ENCODE results near the gene CCT7. TPM values are rescaled to one million over a fixed set of nuclear protein-coding genes. Genes with fewer than 3 reads are reported as not detected.

CCT7 gene
- total RNA-seq, 1 donor = 330 TPM

DNA sequence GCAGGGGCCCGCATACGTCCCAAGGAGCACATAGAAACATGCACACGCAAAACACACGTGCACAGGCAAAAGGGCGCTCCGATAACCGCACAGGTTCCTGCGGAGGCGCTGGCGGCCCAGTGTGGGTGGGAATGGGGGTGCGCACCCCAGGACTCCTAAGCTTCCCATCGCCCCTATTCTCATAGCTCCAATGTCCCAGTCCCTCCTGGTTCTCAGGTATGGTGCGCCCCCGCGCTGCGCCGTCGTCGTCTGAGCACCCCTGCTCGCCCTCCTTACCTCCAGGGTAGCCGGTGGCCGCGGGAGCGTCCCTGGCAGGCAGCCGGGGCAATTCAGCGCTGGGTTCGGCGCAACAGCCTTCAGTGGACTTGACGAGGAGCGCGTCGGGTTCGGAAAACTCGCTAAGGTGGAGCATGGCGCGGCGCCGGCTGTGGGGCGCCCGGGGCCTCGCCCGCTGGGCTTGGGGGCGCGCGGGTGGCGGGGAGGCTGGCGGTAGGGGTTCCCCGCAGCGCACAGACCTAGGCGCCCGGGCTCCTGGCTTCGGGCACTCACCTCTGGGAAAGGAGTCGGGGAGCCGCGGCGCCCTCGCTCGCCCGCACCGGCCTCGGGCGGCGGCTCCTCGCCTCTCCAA is 58.9 kb downstream of the CCT7 start:
- TF ChIP-seq, protein P1, sequence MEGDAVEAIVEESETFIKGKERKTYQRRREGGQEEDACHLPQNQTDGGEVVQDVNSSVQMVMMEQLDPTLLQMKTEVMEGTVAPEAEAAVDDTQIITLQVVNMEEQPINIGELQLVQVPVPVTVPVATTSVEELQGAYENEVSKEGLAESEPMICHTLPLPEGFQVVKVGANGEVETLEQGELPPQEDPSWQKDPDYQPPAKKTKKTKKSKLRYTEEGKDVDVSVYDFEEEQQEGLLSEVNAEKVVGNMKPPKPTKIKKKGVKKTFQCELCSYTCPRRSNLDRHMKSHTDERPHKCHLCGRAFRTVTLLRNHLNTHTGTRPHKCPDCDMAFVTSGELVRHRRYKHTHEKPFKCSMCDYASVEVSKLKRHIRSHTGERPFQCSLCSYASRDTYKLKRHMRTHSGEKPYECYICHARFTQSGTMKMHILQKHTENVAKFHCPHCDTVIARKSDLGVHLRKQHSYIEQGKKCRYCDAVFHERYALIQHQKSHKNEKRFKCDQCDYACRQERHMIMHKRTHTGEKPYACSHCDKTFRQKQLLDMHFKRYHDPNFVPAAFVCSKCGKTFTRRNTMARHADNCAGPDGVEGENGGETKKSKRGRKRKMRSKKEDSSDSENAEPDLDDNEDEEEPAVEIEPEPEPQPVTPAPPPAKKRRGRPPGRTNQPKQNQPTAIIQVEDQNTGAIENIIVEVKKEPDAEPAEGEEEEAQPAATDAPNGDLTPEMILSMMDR (IDR thresholded peaks at IDR 0.05; ENCODE audit: insufficient read depth, low read depth, low read length) = no peak
- peak overlapping the region; percentile 39 for H3K4me3 ChIP-seq (ENCODE audit: low read depth, low read length)
- DNase-seq (ENCODE audit: low read depth) = no peak

DNA sequence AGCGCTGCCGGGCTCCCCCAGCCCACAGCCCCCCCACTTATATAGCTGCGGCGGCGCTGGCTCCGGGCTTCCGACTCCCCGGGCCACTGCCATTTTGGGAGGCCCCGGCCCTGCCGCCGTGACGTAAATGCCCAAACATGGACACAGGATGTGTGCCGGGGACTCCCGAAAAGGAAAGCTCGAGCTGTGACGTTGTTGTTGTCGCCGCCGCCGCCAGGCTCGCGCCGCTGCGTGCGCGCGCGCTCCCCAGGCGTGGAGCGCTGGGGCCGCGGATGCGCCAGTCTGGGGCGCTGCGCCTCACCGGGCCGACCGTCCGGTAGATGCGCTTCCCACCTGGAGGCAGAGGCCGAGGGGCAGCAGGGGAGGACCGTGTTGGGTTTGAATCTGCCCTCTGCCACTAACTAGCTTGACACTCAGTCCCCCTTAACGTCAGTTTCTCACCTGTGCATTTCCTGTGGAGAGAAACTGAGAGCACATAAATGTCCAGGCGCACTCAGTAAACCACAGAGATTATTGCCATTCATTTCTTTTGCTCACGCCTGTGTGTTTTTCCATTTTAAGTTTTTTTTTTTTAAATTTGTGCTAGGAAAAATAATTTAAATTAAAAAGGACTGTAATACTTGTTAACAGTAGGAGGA is 59.5 kb downstream of the CCT7 start, which contains the start of gene EGR4:
EGR4 (minus strand) TSS at position 15 of the 638 bp plus-strand sequence. CDS start 231 bp downstream, outside the sequence.
- DNase-seq (ENCODE audit: low read depth) = peak; percentile 64
- TF ChIP-seq, protein P1 (IDR thresholded peaks at IDR 0.05; ENCODE audit: insufficient read depth, low read depth, low read length) = no peak
- H3K4me3 ChIP-seq (ENCODE audit: low read depth, low read length) = peak within 1 kb of the TSS; percentile 39

DNA sequence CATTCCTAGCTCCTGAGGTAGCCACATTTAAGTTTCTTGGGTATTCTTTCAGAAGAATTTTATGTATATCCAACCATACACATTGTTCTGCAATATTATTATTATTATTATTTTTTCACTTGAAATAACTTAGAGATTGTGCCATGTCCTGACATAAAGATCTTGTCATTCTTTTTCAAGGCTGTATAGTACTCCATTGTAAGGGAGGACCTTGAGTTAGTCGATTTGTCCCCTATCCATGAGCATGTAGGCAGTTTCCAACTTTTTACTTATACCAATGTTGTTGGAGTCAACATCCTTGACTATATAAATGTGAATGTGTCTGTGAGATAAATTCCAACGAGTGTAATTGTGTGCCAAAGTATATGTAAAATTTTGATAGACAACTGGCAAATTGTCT is 60.1 kb downstream of the CCT7 start:
- H3K4me3 ChIP-seq (ENCODE audit: low read depth, low read length) = no peak overlapping the region
- TF ChIP-seq, protein P1 (IDR thresholded peaks at IDR 0.05; ENCODE audit: insufficient read depth, low read depth, low read length) = no peak
- DNase-seq (ENCODE audit: low read depth) = no peak

DNA sequence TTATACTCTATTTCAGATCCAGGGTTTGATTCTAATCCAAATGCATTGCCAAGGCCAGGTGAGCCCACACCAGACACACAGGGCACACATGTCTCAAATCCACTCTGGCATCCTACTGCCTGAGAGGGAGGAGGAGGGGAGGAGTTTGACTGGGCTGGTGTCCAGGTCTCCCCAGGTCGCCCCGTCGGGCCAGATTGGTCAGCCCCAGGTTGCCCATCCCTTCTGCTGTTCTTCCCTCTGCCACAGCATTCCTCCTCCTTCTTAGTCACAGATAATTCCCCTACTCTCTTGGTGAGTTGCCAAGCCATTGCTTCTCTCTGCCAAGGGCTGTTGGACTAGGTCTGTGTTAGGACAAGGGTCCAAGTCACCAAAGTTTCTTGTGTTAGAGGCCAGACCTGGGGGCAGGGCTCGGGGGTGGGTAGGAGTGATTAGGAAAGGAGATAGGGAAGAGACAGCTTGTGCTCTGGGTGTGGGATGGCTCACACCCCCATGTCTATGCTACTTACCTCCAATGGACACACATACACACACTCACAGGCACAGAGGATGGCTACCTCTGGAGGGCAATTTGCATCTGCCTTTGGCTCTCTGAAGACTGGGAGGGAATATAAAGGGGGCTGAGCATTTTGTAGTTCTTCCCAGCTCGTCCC is 61.8 kb downstream of the CCT7 start:
- TF ChIP-seq, protein P1 (IDR thresholded peaks at IDR 0.05; ENCODE audit: insufficient read depth, low read depth, low read length) = no peak
- DNase-seq (ENCODE audit: low read depth) = no peak
- H3K4me3 ChIP-seq (ENCODE audit: low read depth, low read length) = no peak overlapping the region

DNA sequence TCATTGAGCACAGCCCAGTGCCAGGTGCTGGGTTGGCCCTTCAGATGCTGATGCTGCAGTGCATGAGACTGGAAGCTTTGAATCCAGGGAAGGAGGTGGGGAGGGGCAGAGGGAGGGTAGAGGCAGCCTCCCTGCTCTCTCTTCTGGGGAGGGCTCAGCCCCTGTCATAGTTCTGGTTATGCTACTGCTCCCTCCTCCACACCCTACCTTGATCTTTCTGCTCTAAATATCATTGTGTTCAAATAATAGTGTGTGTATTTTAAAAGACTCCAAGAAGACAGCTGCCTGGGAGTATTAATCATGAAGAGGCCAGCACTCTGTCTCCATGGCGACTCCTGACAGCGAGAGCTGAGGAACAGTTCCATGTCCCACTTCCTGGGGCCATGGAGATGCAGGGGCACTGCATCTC is 63.0 kb downstream of the CCT7 start:
- TF ChIP-seq, protein P1 (IDR thresholded peaks at IDR 0.05; ENCODE audit: insufficient read depth, low read depth, low read length) = no peak
- no peak for DNase-seq (ENCODE audit: low read depth)
- no peak overlapping the region for H3K4me3 ChIP-seq (ENCODE audit: low read depth, low read length)

DNA sequence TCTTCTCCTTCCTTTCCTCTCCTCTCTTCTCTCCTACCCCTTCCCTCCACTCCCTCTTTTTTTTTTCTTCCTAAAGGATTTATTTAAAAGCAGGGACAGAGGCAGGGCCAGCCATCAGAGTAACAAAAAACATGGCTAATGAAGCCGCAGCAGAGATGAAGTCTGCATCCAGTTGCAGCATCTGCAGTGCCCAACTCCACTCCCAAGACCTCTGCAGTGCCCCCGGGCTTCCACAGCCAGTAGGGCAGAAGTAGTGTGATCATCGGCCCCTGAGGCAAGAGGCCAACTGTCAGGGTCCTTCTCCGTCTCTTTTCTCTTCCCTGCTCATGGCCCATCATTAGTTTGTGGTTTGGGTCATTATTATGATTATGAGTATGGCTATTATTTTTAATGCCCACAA is 63.5 kb downstream of the CCT7 start:
- DNase-seq (ENCODE audit: low read depth) = no peak
- TF ChIP-seq, protein P1 (IDR thresholded peaks at IDR 0.05; ENCODE audit: insufficient read depth, low read depth, low read length) = no peak
- no peak overlapping the region for H3K4me3 ChIP-seq (ENCODE audit: low read depth, low read length)
